GM12878 (cell line): ENCODE data around the gene EFNA4. TPM values are rescaled to one million over a fixed set of nuclear protein-coding genes. Genes with fewer than 3 reads are reported as not detected.

ENCODE experiments used
- BRCA1 ChIP-seq: IDR thresholded peaks from 2 replicates; pipeline ENCODE4 v1.6.1; 2011; ENCODE audit warnings: low read depth, low read length, improper control_type of control experiment
- CHD1 ChIP-seq: IDR thresholded peaks from 2 replicates; pipeline ENCODE4 v1.6.1; 2012; ENCODE audit warnings: low read depth, low read length, improper control_type of control experiment
- FOXK2 ChIP-seq: fragments of 450-650 bp; IDR thresholded peaks from 2 replicates; pipeline ENCODE4 v1.6.1; 2017; ENCODE audit warnings: mild to moderate bottlenecking, moderate library complexity
- FOXM1 ChIP-seq: IDR thresholded peaks from 2 replicates; pipeline ENCODE4 v1.6.1; 2012; ENCODE audit warnings: low read depth, mild to moderate bottlenecking, inconsistent platforms, low read length, moderate library complexity
- HDAC6 ChIP-seq: fragments of 200-600 bp; sonication (generic); IDR thresholded peaks from one replicate; pipeline ENCODE4 v1.8.0; 2017; ENCODE audit warnings: antibody characterized with exemption; ENCODE audit not compliant: unreplicated experiment
- NFIC ChIP-seq: IDR thresholded peaks from 2 replicates; pipeline ENCODE4 v1.6.1; 2012; ENCODE audit warnings: low read depth, mild to moderate bottlenecking, inconsistent platforms, low read length, moderate library complexity
- NRF1 ChIP-seq: conservative IDR thresholded peaks from 2 replicates; pipeline ENCODE4 v1.6.1; 2011; ENCODE audit warnings: mild to moderate bottlenecking, low read depth, low read length, improper control_type of control experiment
- POLR2AphosphoS2 ChIP-seq: IDR thresholded peaks from 2 replicates; pipeline ENCODE4 v1.6.1; 2011; ENCODE audit warnings: low read depth, mild to moderate bottlenecking, low read length, improper control_type of control experiment, moderate library complexity
- POLR2AphosphoS5 ChIP-seq: IDR thresholded peaks from 2 replicates; pipeline ENCODE4 v1.6.1; 2011; ENCODE audit warnings: mild to moderate bottlenecking, low read length, inconsistent platforms
- RB1 ChIP-seq: fragments of 450-650 bp; formaldehyde crosslinking; IDR thresholded peaks from 2 replicates; pipeline ENCODE4 v1.6.1; 2017; ENCODE audit warnings: mild to moderate bottlenecking, borderline replicate concordance
- SREBF2 ChIP-seq: IDR thresholded peaks from 2 replicates; pipeline ENCODE4 v1.6.1; 2012; ENCODE audit warnings: mild to moderate bottlenecking, low read length
- YY1 ChIP-seq: IDR thresholded peaks from 2 replicates; pipeline ENCODE4 v1.6.1; 2011; ENCODE audit warnings: low read depth, mild to moderate bottlenecking, low read length
- ZBED1 ChIP-seq: IDR thresholded peaks from 2 replicates; pipeline ENCODE4 v1.6.1; 2016; ENCODE audit warnings: borderline replicate concordance
- ZBTB4 ChIP-seq: fragments of 450-650 bp; formaldehyde crosslinking; IDR thresholded peaks from 2 replicates; pipeline ENCODE4 v1.4.0; 2022; ENCODE audit warnings: mild to moderate bottlenecking, moderate library complexity
- ZNF217 ChIP-seq: fragments of 450-650 bp; IDR thresholded peaks from 2 replicates; pipeline ENCODE4 v1.6.1; 2017; ENCODE audit warnings: antibody characterized with exemption, mild to moderate bottlenecking
- ZNF384 ChIP-seq: IDR thresholded peaks from 2 replicates; pipeline ENCODE4 v1.6.1; 2012; ENCODE audit warnings: low read depth, mild to moderate bottlenecking, low read length, improper control_type of control experiment, borderline replicate concordance
- ZNF622 ChIP-seq: fragments of 450-650 bp; IDR thresholded peaks from 2 replicates; pipeline ENCODE4 v1.6.1; 2017; ENCODE audit warnings: mild to moderate bottlenecking, inconsistent platforms
- ZZZ3 ChIP-seq: IDR thresholded peaks from 2 replicates; pipeline ENCODE4 v1.6.1; 2011; ENCODE audit warnings: low read depth; ENCODE audit not compliant: control insufficient read depth, insufficient read length
- polyA plus RNA-seq, 11 experiments: library from polyadenylated mRNA; depleted of rRNA in 4 of 11; unstranded in 6 of 11; stranded (reverse) in 5 of 11; fragments of >200 nt; fragmentation: Nextera tagmentation in 4 of 11; fragmentation: Illumina TruSeq in 1 of 11; extraction: Ambion mirVana in 4 of 11; extraction: Trizol in 1 of 11; gene quantifications; 1 replicate in 1 of 11; 2 replicates in 10 of 11; pipeline versions ENCODE4 v1.2.1 to v1.2.3, GENCODE V29; 2011 to 2016; ENCODE audit warnings: inconsistent platforms in 2 of 11, missing spikeins in 2 of 11, low read depth in 1 of 11
- total RNA-seq, 4 experiments: library from RNA; depleted of rRNA in 3 of 4; stranded (reverse); fragments of >200 nt in 3 of 4; fragmentation: Illumina TruSeq in 1 of 4; extraction: Trizol in 1 of 4; gene quantifications; 2 replicates each; pipeline versions ENCODE4 v1.2.1 to v1.2.3, GENCODE V29; 2013 to 2021
- TF ChIP-seq, protein P1 (sequence below): fragments of 450-650 bp; IDR thresholded peaks from 2 replicates; pipeline ENCODE4 v1.6.1; 2018; ENCODE audit warnings: borderline replicate concordance, mild to moderate bottlenecking; ENCODE audit not compliant: partially characterized antibody
- TF ChIP-seq, protein P2 (sequence below): fragments of 450-650 bp; conservative IDR thresholded peaks from 2 replicates; pipeline ENCODE4 v1.6.1; 2017; ENCODE audit warnings: mild to moderate bottlenecking, moderate library complexity

The EFNA4 gene
- total and polyA plus RNA-seq, 10 of the 15 experiments (the other 5 are each of a cell fraction or from before 2014, with no cell fraction given): 0.52 to 14.1 (median 4.8) TPM

- TF ChIP-seq, protein P1, sequence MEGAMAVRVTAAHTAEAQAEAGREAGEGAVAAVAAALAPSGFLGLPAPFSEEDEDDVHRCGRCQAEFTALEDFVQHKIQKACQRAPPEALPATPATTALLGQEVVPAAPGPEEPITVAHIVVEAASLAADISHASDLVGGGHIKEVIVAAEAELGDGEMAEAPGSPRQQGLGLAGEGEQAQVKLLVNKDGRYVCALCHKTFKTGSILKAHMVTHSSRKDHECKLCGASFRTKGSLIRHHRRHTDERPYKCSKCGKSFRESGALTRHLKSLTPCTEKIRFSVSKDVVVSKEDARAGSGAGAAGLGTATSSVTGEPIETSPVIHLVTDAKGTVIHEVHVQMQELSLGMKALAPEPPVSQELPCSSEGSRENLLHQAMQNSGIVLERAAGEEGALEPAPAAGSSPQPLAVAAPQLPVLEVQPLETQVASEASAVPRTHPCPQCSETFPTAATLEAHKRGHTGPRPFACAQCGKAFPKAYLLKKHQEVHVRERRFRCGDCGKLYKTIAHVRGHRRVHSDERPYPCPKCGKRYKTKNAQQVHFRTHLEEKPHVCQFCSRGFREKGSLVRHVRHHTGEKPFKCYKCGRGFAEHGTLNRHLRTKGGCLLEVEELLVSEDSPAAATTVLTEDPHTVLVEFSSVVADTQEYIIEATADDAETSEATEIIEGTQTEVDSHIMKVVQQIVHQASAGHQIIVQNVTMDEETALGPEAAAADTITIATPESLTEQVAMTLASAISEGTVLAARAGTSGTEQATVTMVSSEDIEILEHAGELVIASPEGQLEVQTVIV: peak; percentile 78
- TF ChIP-seq SREBF2 (no peak), ZBTB4 (no peak), ZBED1 (no peak), CHD1 (no peak), FOXK2 (no peak), FOXM1 (no peak), ZZZ3 (no peak), POLR2AphosphoS5 (no peak), HDAC6 (no peak), NRF1 (no peak), RB1 (peak; percentile 85; the same call in 1 of the 2 replicates), ZNF217 (no peak), POLR2AphosphoS2 (no peak), ZNF622 (no peak), NFIC (no peak), BRCA1 (no peak), YY1 (peak; percentile 67; the same call in 1 of the 2 replicates), ZNF384 (no peak)
- TF ChIP-seq, protein P2, sequence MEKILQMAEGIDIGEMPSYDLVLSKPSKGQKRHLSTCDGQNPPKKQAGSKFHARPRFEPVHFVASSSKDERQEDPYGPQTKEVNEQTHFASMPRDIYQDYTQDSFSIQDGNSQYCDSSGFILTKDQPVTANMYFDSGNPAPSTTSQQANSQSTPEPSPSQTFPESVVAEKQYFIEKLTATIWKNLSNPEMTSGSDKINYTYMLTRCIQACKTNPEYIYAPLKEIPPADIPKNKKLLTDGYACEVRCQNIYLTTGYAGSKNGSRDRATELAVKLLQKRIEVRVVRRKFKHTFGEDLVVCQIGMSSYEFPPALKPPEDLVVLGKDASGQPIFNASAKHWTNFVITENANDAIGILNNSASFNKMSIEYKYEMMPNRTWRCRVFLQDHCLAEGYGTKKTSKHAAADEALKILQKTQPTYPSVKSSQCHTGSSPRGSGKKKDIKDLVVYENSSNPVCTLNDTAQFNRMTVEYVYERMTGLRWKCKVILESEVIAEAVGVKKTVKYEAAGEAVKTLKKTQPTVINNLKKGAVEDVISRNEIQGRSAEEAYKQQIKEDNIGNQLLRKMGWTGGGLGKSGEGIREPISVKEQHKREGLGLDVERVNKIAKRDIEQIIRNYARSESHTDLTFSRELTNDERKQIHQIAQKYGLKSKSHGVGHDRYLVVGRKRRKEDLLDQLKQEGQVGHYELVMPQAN: peak; percentile 60
These were observed 21.4 kb downstream of the EFNA4 start (continued) for GRCh38 chr1:155084722-155085503.
